Measurements from ENCODE around the gene PRG3.

PRG3 gene

GRCh38 chr11:57336111-57336666, 44.8 kb downstream of the PRG3 start:
- no peak for DNase-seq

GRCh38 chr11:57335343-57336110, 45.4 kb downstream of the PRG3 start, which contains the start of gene SSRP1:
Gene SSRP1 (minus strand): TSS chr11:57335892. CDS start chr11:57335121, 771 bp downstream.
- DNase-seq, result peak; percentile 94

DNA sequence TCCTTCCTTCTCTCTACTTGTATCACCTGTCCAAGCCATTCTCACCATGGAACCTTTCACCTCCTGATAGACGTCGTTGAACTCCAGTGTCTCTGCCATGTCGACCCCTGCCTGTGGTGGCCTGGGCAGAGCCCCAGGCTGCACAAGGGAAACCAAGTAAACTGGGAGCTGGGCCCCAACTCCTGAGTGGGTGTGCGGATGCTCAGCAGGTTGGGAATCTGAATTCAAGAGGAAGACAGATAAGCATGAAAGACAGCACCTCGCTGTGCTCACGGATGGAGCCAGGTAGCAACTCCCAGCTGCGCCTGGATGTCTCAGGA, 46.0 kb downstream of the PRG3 start:
- DNase-seq, result no peak

DNA sequence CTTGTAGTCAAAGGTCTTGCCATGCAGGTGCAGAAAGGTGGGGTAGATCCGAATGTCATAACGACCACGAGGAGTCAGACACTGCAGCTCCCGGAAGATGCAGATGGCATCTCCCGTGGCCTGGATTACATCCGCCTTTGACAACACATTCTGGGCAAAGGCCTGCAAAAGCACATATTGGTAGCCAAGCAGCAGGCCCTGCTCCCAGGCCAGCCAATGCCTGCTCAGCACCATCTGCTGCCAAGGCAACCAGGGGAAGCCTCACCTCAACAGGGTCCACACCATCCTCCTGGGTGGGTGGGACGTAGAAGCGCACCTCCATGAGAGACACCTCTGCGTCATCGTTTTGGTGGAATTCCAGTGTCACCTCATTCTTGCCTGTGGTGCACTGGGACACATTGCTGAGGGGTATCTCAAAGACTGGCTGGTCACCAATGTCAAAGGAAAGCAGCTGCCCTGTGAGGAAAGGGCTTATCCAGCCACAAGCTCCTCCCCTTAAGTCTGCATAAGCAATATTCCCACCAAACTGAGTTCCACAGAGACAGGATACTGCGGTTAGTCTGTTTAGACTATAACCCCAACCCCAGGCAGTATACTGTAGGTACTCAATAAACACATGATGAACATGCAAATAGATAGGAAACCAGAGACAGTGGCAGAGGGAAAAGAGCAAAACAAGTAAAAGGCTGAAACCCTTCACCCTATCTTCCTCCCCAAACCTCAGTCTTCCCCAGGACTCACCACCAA, 48.1 kb downstream of the PRG3 start:
- no peak for DNase-seq

- DNase-seq, result no peak
Measured at GRCh38 chr11:57331720-57332119, 49.2 kb downstream of the PRG3 start.

DNA sequence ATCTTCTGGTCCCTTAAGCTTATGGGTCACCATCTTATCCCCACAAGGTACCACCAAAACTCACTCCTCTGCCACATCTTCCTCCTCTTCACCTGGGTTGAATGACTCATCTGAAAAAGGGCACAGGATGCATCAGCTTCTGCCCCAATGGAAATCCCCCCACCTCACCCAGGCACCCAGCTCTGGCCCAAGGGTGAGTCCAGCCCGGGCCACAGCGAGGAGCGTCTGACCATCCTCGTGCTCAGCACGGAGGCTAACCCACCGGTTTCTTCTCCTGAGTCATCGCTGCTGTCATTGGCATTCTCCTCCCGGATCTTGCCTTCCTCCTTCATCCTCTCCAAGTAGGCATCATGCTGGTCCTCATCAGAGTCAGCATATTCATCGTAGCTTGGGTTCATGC, 50.9 kb downstream of the PRG3 start:
- no peak for DNase-seq

GRCh38 chr11:57327721-57328120, 53.2 kb downstream of the PRG3 start:
- no peak for DNase-seq

Data from activated effector memory CD4-positive, alpha-beta T cell treated with anti-CD3 and anti-CD28 coated beads, Interleukin-2, amount 50 U/mL, for 16 hours (primary cell).